ENCODE measurements around the gene HIF1A. TPM values are rescaled to one million over a fixed set of nuclear protein-coding genes. Genes with fewer than 3 reads are reported as not detected.

Gene HIF1A
- total and polyA plus RNA-seq, 10 of the 15 experiments (the other 5 are each of a cell fraction or from before 2014, with no cell fraction given) = 18.3 to 97.0 (median 75.3) TPM

- peak; percentile 34 for ATAC-seq
- TF ChIP-seq E2F4 (IDR thresholded peaks at IDR 0.05; ENCODE audit: low read depth, low read length) (no peak), HCFC1 (IDR thresholded peaks at IDR 0.05; ENCODE audit: low read length) (no peak), PBX3 (IDR thresholded peaks at IDR 0.05; ENCODE audit: insufficient replicate concordance, low read depth, low read length) (no peak), CUX1 (IDR thresholded peaks at IDR 0.05; ENCODE audit: insufficient replicate concordance, low read depth, low read length) (no peak), NFYB (IDR thresholded peaks at IDR 0.05; ENCODE audit: insufficient read depth, low read depth, low read length) (no peak), TAF1 (IDR thresholded peaks at IDR 0.05; ENCODE audit: borderline replicate concordance, low read depth, low read length) (0 out of 2 replicates have a peak, but pooled peaks have one; percentile 14), RFX5 (IDR thresholded peaks at IDR 0.05; ENCODE audit: low read depth, low read length) (no peak), KLF5 (IDR thresholded peaks at IDR 0.05; ENCODE audit: partially characterized antibody) (no peak), PAX5 (IDR thresholded peaks at IDR 0.05; ENCODE audit: borderline replicate concordance, low read depth, low read length) (no peak), IRF4 (IDR thresholded peaks at IDR 0.05; ENCODE audit: low read depth, low read length) (no peak), USF2 (IDR thresholded peaks at IDR 0.05; ENCODE audit: borderline replicate concordance, low read depth, low read length) (no peak), CHD1 (IDR thresholded peaks at IDR 0.05; ENCODE audit: low read depth, low read length) (0 out of 2 replicates have a peak, but pooled peaks have one; percentile 76), NR2C1 (IDR thresholded peaks at IDR 0.05) (no peak)
Observed at GRCh38 chr14:61695695-61696527, 598 bp downstream of the HIF1A start.

More at GRCh38 chr14:61695695-61696527, 598 bp downstream of the HIF1A start:
- under 1% methylated on average over 55 of the region's 70 CpGs for WGBS (ENCODE audit: insufficient coverage, insufficient replicate concordance, low lambda C conversion rate, missing lambda C conversion rate)
- Histone ChIP-seq H2AFZ (ENCODE audit: control insufficient read depth, low read depth, low read length) (peak overlapping the region; percentile 50), H3K36me3 (ENCODE audit: control insufficient read depth in 2 of 2, insufficient read depth in 2 of 2, low read length in 1 of 2) (no peaks in the 10 kb centered on the region), H3K79me2 (ENCODE audit: control insufficient read depth, insufficient read depth, low read length) (peaks cover 57% of the 10 kb centered on the region), H3K4me2 (ENCODE audit: control insufficient read depth, insufficient read depth) (peak overlapping the region; percentile 30; the same call in 1 of the 2 replicates), H3K9me3 (replicated peaks; ENCODE audit: control insufficient read depth, insufficient read depth, low read length) (no peaks in the 10 kb centered on the region), H3K27me3 (replicated peaks in 1 of 2; ENCODE audit: control insufficient read depth in 2 of 2, insufficient read depth in 2 of 2, low read length in 1 of 2) (no peaks in the 10 kb centered on the region), H3K4me3 (peak overlapping the region; percentile 97), H3K9ac (ENCODE audit: control insufficient read depth, insufficient read depth, low read length) (peak overlapping the region; percentile 97), H3K4me1 (ENCODE audit: control insufficient read depth, insufficient read depth, low read length) (peaks cover 8% of the 10 kb centered on the region; the same call in 1 of the 2 replicates), H3K27ac (ENCODE audit: control insufficient read depth, insufficient read depth) (peak overlapping the region; percentile 96), H4K20me1 (ENCODE audit: control insufficient read depth, insufficient read depth) (no peaks in the 10 kb centered on the region; the same call in 1 of the 2 replicates)
- intact Hi-C loops (cut with micrococcal nuclease; ENCODE audit: unreplicated experiment) (loop anchor here (1.0 to 10.0 kb wide), 3 partner anchors 34 to 941 kb away; no protein-coding TSS in a partner anchor), in situ Hi-C loops (cut with MboI) (no loop called here)
- ChIA-PET CTCF (interaction anchor here (0.7 to 1.2 kb wide), 2 partner anchors 11 to 54 kb away, joined by 3 to 6 read pairs; no protein-coding TSS in a partner anchor), SMC1A (ENCODE audit: uncharacterized antibody, unreplicated experiment) (interaction anchor here (0.7 to 3.2 kb wide), 5 partner anchors 17 to 220 kb away, joined by 3 to 13 read pairs (median 4); no protein-coding TSS in a partner anchor), RAD21 (ENCODE audit: unreplicated experiment) (interaction anchor here (0.8 to 2.3 kb wide), 11 partner anchors 10 to 220 kb away, joined by 3 to 24 read pairs (median 4); partner anchors contain the start of gene SNAPC1), POLR2A (interaction anchor here (0.6 to 2.6 kb wide), 10 partner anchors 10 to 317 kb away, joined by 3 to 19 read pairs (median 3); partner anchors contain the start of gene SNAPC1)
- FAIRE-seq (no peak), DNase-seq (ENCODE audit: low read depth, low spot score) (no peak)
- BruUV-seq (replicated peaks) = no TSS peak

All from GM12878 (cell line).